A549 (cell line): ENCODE measurements around the gene PKIG. TPM values are rescaled to one million over a fixed set of nuclear protein-coding genes. Genes with fewer than 3 reads are reported as not detected.

Experiments used
- ATAC-seq, 2 experiments: fragments of 200-7000 bp in 1 of 2; fragments of >200 bp in 1 of 2; cut with Nextera tagmentation in 1 of 2; cut with Tn5 transposase in 1 of 2; 3 replicates each; pipeline versions ENCODE4 v1.8.0 to v1.9.1; 2018 to 2020; ENCODE audit warnings: mild to moderate bottlenecking in 1 of 2, moderate library complexity in 1 of 2
- CTCF ChIA-PET: fragments of 300-600 bp; sonication (Branson Sonifier 250); formaldehyde crosslinking; extraction: SDS; loops from one replicate; lab custom pipeline; 2021; ENCODE audit warnings: antibody characterized with exemption, inconsistent platforms; lab: Yijun Ruan, JAX
- POLR2A ChIA-PET: fragments of 350-600 bp; formaldehyde crosslinking; extraction: SDS; loops from one replicate; lab custom pipeline; 2021; ENCODE audit warnings: antibody characterized with exemption, inconsistent platforms; lab: Yijun Ruan, JAX
- DNase-seq, 2 experiments: peaks; one replicate each; pipeline versions ENCODE4 v3.0.0 to v3.0.0-alpha.2; 2011 to 2016; ENCODE audit warnings: low read depth in 1 of 2, low spot score in 1 of 2
- FAIRE-seq: peaks from 2 replicates; lab custom pipeline; 2011; peaks lifted over from hg19 to GRCh38; lab: Jason Lieb, UNC
- H3K27ac ChIP-seq, 2 experiments: fragments of >200 bp; sonication (Bioruptor Twin); formaldehyde crosslinking; 3 replicates each; pipeline ENCODE4 v1.5.1; 2016 to 2017
- H3K4me1 ChIP-seq: fragments of >200 bp; sonication (Bioruptor Twin); formaldehyde crosslinking; 3 replicates; pipeline ENCODE4 v1.6.1; 2016
- H3K4me2 ChIP-seq: fragments of >200 bp; sonication (Bioruptor Twin); formaldehyde crosslinking; 3 replicates; pipeline ENCODE4 v1.6.1; 2016
- H3K4me3 ChIP-seq: fragments of >200 bp; sonication (Bioruptor Twin); formaldehyde crosslinking; 3 replicates; pipeline ENCODE4 v1.5.1; 2016
- H3K9me3 ChIP-seq: fragments of >200 bp; sonication (Bioruptor Twin); formaldehyde crosslinking; 3 replicates; pipeline ENCODE4 v1.6.1; 2016
- BCL3 ChIP-seq: fragments of >200 bp; sonication (Bioruptor Twin); formaldehyde crosslinking; IDR thresholded peaks from 3 replicates; pipeline ENCODE4 v1.6.1; 2016
- BHLHE40 ChIP-seq: IDR thresholded peaks from 2 replicates; pipeline ENCODE4 v1.6.1; 2012; ENCODE audit warnings: low read depth, low read length, inconsistent platforms
- CBX8 ChIP-seq: fragments of 200-600 bp; sonication (generic); IDR thresholded peaks from 2 replicates; pipeline ENCODE4 v1.6.1; 2016
- CEBPB ChIP-seq, 2 experiments: fragments of >200 bp in 1 of 2; sonication (Bioruptor Twin) in 1 of 2; formaldehyde crosslinking in 1 of 2; IDR thresholded peaks; 2 replicates each; pipeline ENCODE4 v1.6.1; 2012 to 2016
- CHD2 ChIP-seq: fragments of 150-350 bp; IDR thresholded peaks from 2 replicates; pipeline ENCODE4 v1.6.1; 2014; ENCODE audit warnings: low read length; ENCODE audit not compliant: partially characterized antibody
- EHF ChIP-seq: fragments of 250-450 bp; sonication (Bioruptor Pico); IDR thresholded peaks from 2 replicates; pipeline ENCODE4 v1.5.0; 2020; ENCODE audit warnings: mild to moderate bottlenecking
- FOSL2 ChIP-seq, 2 experiments: fragments of 450-650 bp in 1 of 2; fragments of >200 bp in 1 of 2; sonication (Bioruptor Twin) in 1 of 2; formaldehyde crosslinking; IDR thresholded peaks; 2 replicates each; pipeline versions ENCODE4 v1.5.0 to v1.6.1; 2016 to 2020; ENCODE audit warnings: mild to moderate bottlenecking in 1 of 2, moderate library complexity in 1 of 2
- FOXS1 ChIP-seq: fragments of 250-450 bp; sonication (Bioruptor Pico); IDR thresholded peaks from 2 replicates; pipeline ENCODE4 v1.5.0; 2020; ENCODE audit warnings: mild to moderate bottlenecking, moderate library complexity
- GATA3 ChIP-seq: IDR thresholded peaks from 2 replicates; pipeline ENCODE4 v1.6.1; 2012; ENCODE audit warnings: borderline replicate concordance
- HOXA7 ChIP-seq: fragments of 250-450 bp; sonication (Bioruptor Pico); IDR thresholded peaks from 2 replicates; pipeline ENCODE4 v1.5.0; 2020; ENCODE audit warnings: mild to moderate bottlenecking, moderate library complexity
- HOXB13 ChIP-seq: fragments of 250-450 bp; sonication (Bioruptor Pico); IDR thresholded peaks from 2 replicates; pipeline ENCODE4 v1.5.0; 2020; ENCODE audit warnings: low read depth, mild to moderate bottlenecking, moderate library complexity
- MAFK ChIP-seq: fragments of 450-650 bp; IDR thresholded peaks from 2 replicates; pipeline ENCODE4 v1.6.1; 2014; ENCODE audit not compliant: partially characterized antibody
- MAX ChIP-seq: IDR thresholded peaks from 2 replicates; pipeline ENCODE4 v1.6.1; 2012
- NFE2L2 ChIP-seq: fragments of 150-350 bp; conservative IDR thresholded peaks from 2 replicates; pipeline ENCODE4 v1.6.1; 2014; ENCODE audit warnings: low read length
- NPAS2 ChIP-seq: fragments of 250-450 bp; sonication (Bioruptor Pico); IDR thresholded peaks from 2 replicates; pipeline ENCODE4 v1.8.0; 2022; ENCODE audit warnings: mild to moderate bottlenecking, moderate library complexity, borderline replicate concordance
- PBX3 ChIP-seq: IDR thresholded peaks from 2 replicates; pipeline ENCODE4 v1.6.1; 2012
- POLR2A ChIP-seq: IDR thresholded peaks from 2 replicates; pipeline ENCODE4 v1.6.1; 2012; ENCODE audit warnings: mild to moderate bottlenecking, low read length
- RAD21 ChIP-seq, 2 experiments: fragments of >200 bp in 1 of 2; sonication (Bioruptor Twin) in 1 of 2; formaldehyde crosslinking in 1 of 2; IDR thresholded peaks in 1 of 2; conservative IDR thresholded peaks in 1 of 2; 2 replicates in 1 of 2; 3 replicates in 1 of 2; pipeline ENCODE4 v1.6.1; 2012 to 2018; ENCODE audit warnings: inconsistent platforms in 1 of 2
- RARB ChIP-seq: fragments of 250-450 bp; sonication (Bioruptor Pico); IDR thresholded peaks from 2 replicates; pipeline ENCODE4 v1.8.0; 2021; ENCODE audit warnings: mild to moderate bottlenecking, moderate library complexity
- REST ChIP-seq: fragments of 200-600 bp; sonication (generic); IDR thresholded peaks from 2 replicates; pipeline ENCODE4 v1.6.1; 2016; ENCODE audit warnings: antibody characterized with exemption, mild to moderate bottlenecking, moderate library complexity
- RFX5 ChIP-seq: fragments of 450-650 bp; IDR thresholded peaks from 2 replicates; pipeline ENCODE4 v1.7.1; 2014; ENCODE audit warnings: antibody characterized with exemption, mild to moderate bottlenecking, moderate library complexity
- RNF2 ChIP-seq: fragments of 200-600 bp; sonication (generic); IDR thresholded peaks from 2 replicates; pipeline ENCODE4 v1.6.1; 2016; ENCODE audit warnings: low read depth, mild to moderate bottlenecking, antibody characterized with exemption, moderate library complexity, borderline replicate concordance
- SREBF2 ChIP-seq: fragments of 450-650 bp; IDR thresholded peaks from 2 replicates; pipeline ENCODE4 v1.6.1; 2014; ENCODE audit warnings: mild to moderate bottlenecking, moderate library complexity
- USF2 ChIP-seq: fragments of 450-650 bp; IDR thresholded peaks from 2 replicates; pipeline ENCODE4 v1.6.1; 2014; ENCODE audit warnings: antibody characterized with exemption
- WGBS: methylation state at CpG from one replicate; pipeline ENCODE4 v1.1.6; 2017; ENCODE audit errors: missing lambda C conversion rate; 5-methylcytosine and 5-hydroxymethylcytosine counted together
- polyA plus RNA-seq, 4 experiments: library from polyadenylated mRNA; depleted of rRNA in 3 of 4; stranded (reverse); fragments of >200 nt; fragmentation: RNase III in 1 of 4; extraction: RNeasy Plus Mini Kit Qiagen cat#74134 plus additional on column Dnase treatment in 1 of 4; gene quantifications; 2 replicates in 3 of 4; 3 replicates in 1 of 4; pipeline ENCODE4 v1.2.3, GENCODE V29; 2011 to 2017

Gene PKIG
- polyA plus RNA-seq, 2 of the 4 experiments (the other 2 are of a cell fraction), result 24.0 to 31.1 TPM

GRCh38 chr20:44571362-44571988, 10.9 kb upstream of the PKIG start:
- no peak for DNase-seq
- POLR2A ChIA-PET, result no interaction called here
- Histone ChIP-seq H3K4me1 (peaks cover 25% of the 10 kb centered on the region), H3K9me3 (no peaks in the 10 kb centered on the region), H3K4me3 (no peak overlapping the region), H3K27ac (peak overlapping the region in 1 of 2 experiments; percentile 69; a peak in 1 of 6 replicates), H3K4me2 (no peak overlapping the region; the same call in 2 of the 3 replicates)
- FAIRE-seq, result no peak
- TF ChIP-seq RNF2 (no peak), NPAS2 (CRISPR knock-in tag) (no peak), RAD21 (conservative IDR thresholded peaks at IDR 0.05 in 1 of 2, IDR thresholded peaks at IDR 0.05 in 1 of 2) (no peak), HOXB13 (CRISPR knock-in tag) (no peak), CHD2 (no peak), CBX8 (no peak), FOXS1 (CRISPR knock-in tag) (no peak), EHF (no peak), MAX (no peak), CEBPB (IDR thresholded peaks at IDR 0.05) (no peak), BHLHE40 (no peak), SREBF2 (no peak), USF2 (no peak), REST (no peak), NFE2L2 (no peak)
- WGBS, result 83% methylated on average over 6 of the region's 6 CpGs
- no peak for ATAC-seq
- CTCF ChIA-PET, result interaction anchor here (1.2 kb wide), 1 partner anchor 19 kb away, joined by 4 read pairs; no protein-coding TSS in a partner anchor

GRCh38 chr20:44572551-44573500, 9.6 kb upstream of the PKIG start:
- H3K27ac ChIP-seq, result peak overlapping the region; percentile 48 to 69; a peak in 5 of 6 replicates
- ChIA-PET CTCF (interaction anchor here (1.2 to 2.1 kb wide), 3 partner anchors 19 to 45 kb away, joined by 3 to 8 read pairs (median 3); no protein-coding TSS in a partner anchor), POLR2A (interaction anchor here (0.6 kb wide), 1 partner anchor 900 kb away, joined by 5 read pairs; no protein-coding TSS in a partner anchor)
- WGBS, result 19% methylated on average over 6 of the region's 6 CpGs
- peaks cover 28% of the 10 kb centered on the region for H3K4me1 ChIP-seq
- no peaks in the 10 kb centered on the region for H3K9me3 ChIP-seq
- H3K4me3 ChIP-seq, result no peak overlapping the region
- ATAC-seq (peak; percentile 75 to 83), FAIRE-seq (no peak), DNase-seq (peak in 1 of 2 experiments; percentile 43)
- TF ChIP-seq GATA3 (peak; percentile 7; the same call in 1 of the 2 replicates), HOXA7 (CRISPR knock-in tag) (no peak), PBX3 (no peak), BCL3 (no peak), FOSL2 (IDR thresholded peaks at IDR 0.05) (no peak), FOSL2 (CRISPR knock-in tag; IDR thresholded peaks at IDR 0.05) (peak; percentile 80), EHF (no peak), NFE2L2 (no peak), MAFK (no peak), RAD21 (conservative IDR thresholded peaks at IDR 0.05 in 1 of 2, IDR thresholded peaks at IDR 0.05 in 1 of 2) (no peak), RFX5 (no peak), RARB (no peak), CEBPB (IDR thresholded peaks at IDR 0.05) (peak; percentile 52 to 88; a peak in 3 of 4 replicates), POLR2A (no peak)
- peak overlapping the region; percentile 70 for H3K4me2 ChIP-seq
